ENCODE data around the gene SSB.
"Not testable (repeated sequence)": the region's sequence is repeated elsewhere in the genome, so short reads cannot be mapped to it uniquely, and the experiment has no call there.

Gene SSB

GRCh38 chr2:169806586-169806985 is 7.9 kb downstream of the SSB start:
- H2BK12ac ChIP-seq (ENCODE audit: low read length): no peak overlapping the region
- H2AFZ ChIP-seq (ENCODE audit: insufficient read depth, low read length, poor library complexity): no peak overlapping the region
- H3K9ac ChIP-seq (ENCODE audit: low read length): no peak overlapping the region
- no peak overlapping the region for H2BK5ac ChIP-seq (ENCODE audit: low read depth, low read length, poor library complexity)
- H3K27ac ChIP-seq (ENCODE audit: low read depth, low read length): no peak overlapping the region
- no peak overlapping the region for H3K23ac ChIP-seq (ENCODE audit: low read length)
- H3K4me1 ChIP-seq (ENCODE audit: control insufficient read depth in 1 of 2, insufficient read depth in 2 of 2, low read length in 2 of 2): peaks cover 0 to 2% of the 10 kb centered on the region in 2 experiments
- no peak overlapping the region for H2BK120ac ChIP-seq (ENCODE audit: insufficient read depth, low read length, poor library complexity)
- no peak overlapping the region for H3K18ac ChIP-seq (ENCODE audit: low read length)
- H3K79me2 ChIP-seq (ENCODE audit: control insufficient read depth, insufficient read depth, low read length, poor library complexity): no peaks in the 10 kb centered on the region
- no peak overlapping the region for H4K91ac ChIP-seq (ENCODE audit: low read depth, low read length)
- DNase-seq: no peak
- H2AK5ac ChIP-seq (ENCODE audit: low read length): no peak overlapping the region
- H3K9me3 ChIP-seq (ENCODE audit: insufficient read depth, low read depth, low read length): no peaks in the 10 kb centered on the region
- H3K4ac ChIP-seq (ENCODE audit: low read depth, low read length): no peak overlapping the region
- peaks cover 14 to 21% of the 10 kb centered on the region in 2 experiments for H3K36me3 ChIP-seq (ENCODE audit: control insufficient read depth in 1 of 2, insufficient read depth in 2 of 2, low read length in 2 of 2)
- no peaks in the 10 kb centered on the region for H3K27me3 ChIP-seq (ENCODE audit: insufficient read depth, low read length)
- H4K8ac ChIP-seq (ENCODE audit: low read depth, low read length): no peak overlapping the region
- H3K14ac ChIP-seq (ENCODE audit: low read length): no peak overlapping the region
- H3K4me3 ChIP-seq (ENCODE audit: low read depth, low read length): no peak overlapping the region
- no peak overlapping the region for H4K12ac ChIP-seq (ENCODE audit: low read depth, low read length)
- H3K4me2 ChIP-seq (ENCODE audit: low read length): no peak overlapping the region
- H3K79me1 ChIP-seq (ENCODE audit: low read length): no peaks in the 10 kb centered on the region

GRCh38 chr2:169808221-169808620 is 9.6 kb downstream of the SSB start:
- no peak overlapping the region for H2BK120ac ChIP-seq (ENCODE audit: insufficient read depth, low read length, poor library complexity)
- DNase-seq: peak in 1 of 2 donors; percentile 38
- no peak overlapping the region for H2BK12ac ChIP-seq (ENCODE audit: low read length)
- WGBS (ENCODE audit: extremely low coverage, insufficient coverage, insufficient read length): no CpG with 5 or more reads among the region's 4 CpGs
- H4K12ac ChIP-seq (ENCODE audit: low read depth, low read length): no peak overlapping the region
- H3K27ac ChIP-seq (ENCODE audit: low read depth, low read length): no peak overlapping the region
- H3K4me3 ChIP-seq (ENCODE audit: low read depth, low read length): no peak overlapping the region
- no peak overlapping the region for H2BK5ac ChIP-seq (ENCODE audit: low read depth, low read length, poor library complexity)
- H3K79me2 ChIP-seq (ENCODE audit: control insufficient read depth, insufficient read depth, low read length, poor library complexity): no peaks in the 10 kb centered on the region
- no peaks in the 10 kb centered on the region for H3K79me1 ChIP-seq (ENCODE audit: low read length)
- H3K23ac ChIP-seq (ENCODE audit: low read length): no peak overlapping the region
- H3K4me1 ChIP-seq (ENCODE audit: control insufficient read depth in 1 of 2, insufficient read depth in 2 of 2, low read length in 2 of 2): peaks cover 0 to 2% of the 10 kb centered on the region in 2 experiments
- no peak overlapping the region for H2AK5ac ChIP-seq (ENCODE audit: low read length)
- no peaks in the 10 kb centered on the region for H3K27me3 ChIP-seq (ENCODE audit: insufficient read depth, low read length)
- H3K36me3 ChIP-seq (ENCODE audit: control insufficient read depth in 1 of 2, insufficient read depth in 2 of 2, low read length in 2 of 2): peaks cover 12 to 20% of the 10 kb centered on the region in 2 experiments
- no peak overlapping the region for H4K8ac ChIP-seq (ENCODE audit: low read depth, low read length)
- H3K14ac ChIP-seq (ENCODE audit: low read length): no peak overlapping the region
- H3K9ac ChIP-seq (ENCODE audit: low read length): no peak overlapping the region
- no peak overlapping the region for H3K4me2 ChIP-seq (ENCODE audit: low read length)
- H3K9me3 ChIP-seq (ENCODE audit: insufficient read depth, low read depth, low read length): no peaks in the 10 kb centered on the region
- H3K18ac ChIP-seq (ENCODE audit: low read length): no peak overlapping the region
- no peak overlapping the region for H3K4ac ChIP-seq (ENCODE audit: low read depth, low read length)
- H4K91ac ChIP-seq (ENCODE audit: low read depth, low read length): no peak overlapping the region
- no peak overlapping the region for H2AFZ ChIP-seq (ENCODE audit: insufficient read depth, low read length, poor library complexity)

- H3K36me3 ChIP-seq (ENCODE audit: control insufficient read depth in 1 of 2, insufficient read depth in 2 of 2, low read length in 2 of 2): peaks cover 19 to 22% of the 10 kb centered on the region in 2 experiments
- no peaks in the 10 kb centered on the region for H3K79me2 ChIP-seq (ENCODE audit: control insufficient read depth, insufficient read depth, low read length, poor library complexity)
- H3K27me3 ChIP-seq (ENCODE audit: insufficient read depth, low read length): no peaks in the 10 kb centered on the region
- H3K14ac ChIP-seq (ENCODE audit: low read length): no peak overlapping the region
- no peaks in the 10 kb centered on the region for H3K9me3 ChIP-seq (ENCODE audit: insufficient read depth, low read depth, low read length)
- no peak overlapping the region for H3K23ac ChIP-seq (ENCODE audit: low read length)
- H2AFZ ChIP-seq (ENCODE audit: insufficient read depth, low read length, poor library complexity): no peak overlapping the region
- H3K79me1 ChIP-seq (ENCODE audit: low read length): no peaks in the 10 kb centered on the region
- no peak overlapping the region for H3K4me3 ChIP-seq (ENCODE audit: low read depth, low read length)
- no peak overlapping the region for H3K27ac ChIP-seq (ENCODE audit: low read depth, low read length)
- no peak overlapping the region for H4K91ac ChIP-seq (ENCODE audit: low read depth, low read length)
- H2BK5ac ChIP-seq (ENCODE audit: low read depth, low read length, poor library complexity): no peak overlapping the region
- H4K12ac ChIP-seq (ENCODE audit: low read depth, low read length): no peak overlapping the region
- H3K9ac ChIP-seq (ENCODE audit: low read length): no peak overlapping the region
- no peak for DNase-seq
- no peak overlapping the region for H2AK5ac ChIP-seq (ENCODE audit: low read length)
- H4K8ac ChIP-seq (ENCODE audit: low read depth, low read length): no peak overlapping the region
- H3K4ac ChIP-seq (ENCODE audit: low read depth, low read length): no peak overlapping the region
- no peak overlapping the region for H3K4me2 ChIP-seq (ENCODE audit: low read length)
- no CpG with 5 or more reads among the region's 1 CpG for WGBS (ENCODE audit: extremely low coverage, insufficient coverage, insufficient read length)
- no peaks in the 10 kb centered on the region for H3K4me1 ChIP-seq (ENCODE audit: control insufficient read depth in 1 of 2, insufficient read depth in 2 of 2, low read length in 2 of 2)
- H3K18ac ChIP-seq (ENCODE audit: low read length): no peak overlapping the region
- no peak overlapping the region for H2BK120ac ChIP-seq (ENCODE audit: insufficient read depth, low read length, poor library complexity)
- no peak overlapping the region for H2BK12ac ChIP-seq (ENCODE audit: low read length)
These were observed 17.2 kb downstream of the SSB start for GRCh38 chr2:169815849-169816248.

- DNase-seq; H3K4me2 ChIP-seq (ENCODE audit: low read length): not testable (repeated sequence)
These were observed 18.3 kb downstream of the SSB start for GRCh38 chr2:169816961-169817360.

More at GRCh38 chr2:169816961-169817360, 18.3 kb downstream of the SSB start:
- not testable (repeated sequence) for H3K4me1 ChIP-seq (ENCODE audit: control insufficient read depth in 1 of 2, insufficient read depth in 2 of 2, low read length in 2 of 2); H2BK5ac ChIP-seq (ENCODE audit: low read depth, low read length, poor library complexity); H2BK12ac ChIP-seq (ENCODE audit: low read length); H2AFZ ChIP-seq (ENCODE audit: insufficient read depth, low read length, poor library complexity); H3K27ac ChIP-seq (ENCODE audit: low read depth, low read length); H3K79me2 ChIP-seq (ENCODE audit: control insufficient read depth, insufficient read depth, low read length, poor library complexity); H3K14ac ChIP-seq (ENCODE audit: low read length); H3K9ac ChIP-seq (ENCODE audit: low read length); H3K18ac ChIP-seq (ENCODE audit: low read length); H3K4me3 ChIP-seq (ENCODE audit: low read depth, low read length); H3K4ac ChIP-seq (ENCODE audit: low read depth, low read length); H3K23ac ChIP-seq (ENCODE audit: low read length); H4K91ac ChIP-seq (ENCODE audit: low read depth, low read length); H2AK5ac ChIP-seq (ENCODE audit: low read length); H4K12ac ChIP-seq (ENCODE audit: low read depth, low read length); H3K9me3 ChIP-seq (ENCODE audit: insufficient read depth, low read depth, low read length); H2BK120ac ChIP-seq (ENCODE audit: insufficient read depth, low read length, poor library complexity); H3K27me3 ChIP-seq (ENCODE audit: insufficient read depth, low read length); H3K79me1 ChIP-seq (ENCODE audit: low read length); H4K8ac ChIP-seq (ENCODE audit: low read depth, low read length)
- H3K36me3 ChIP-seq (ENCODE audit: control insufficient read depth in 1 of 2, insufficient read depth in 2 of 2, low read length in 2 of 2): peaks cover 20 to 22% of the 10 kb centered on the region in 2 experiments

Data from trophoblast cell (in vitro differentiated cells and primary cell).